ENCODE measurements around the gene ITPR2.

ITPR2 gene

DNA sequence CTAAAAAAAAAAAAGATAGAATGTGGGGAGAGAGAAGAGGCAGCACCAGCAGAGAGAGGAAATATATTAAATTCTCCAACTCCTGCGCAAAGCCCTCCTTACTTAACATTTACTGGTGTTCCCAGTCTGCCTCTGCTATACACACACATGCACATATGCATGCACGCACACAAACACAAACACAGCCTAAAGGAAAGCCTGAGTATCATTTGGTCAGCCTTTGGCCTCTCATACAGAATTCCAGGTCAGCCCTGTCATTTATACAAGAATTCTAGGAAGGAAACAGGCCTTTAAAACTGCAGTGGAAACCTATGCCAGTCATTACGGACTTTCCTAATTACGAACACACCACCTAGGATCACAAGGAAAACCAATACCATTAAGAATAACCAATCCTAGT lies 269.4 kb downstream of the ITPR2 start:
- Histone ChIP-seq H3K9me3 (ENCODE audit: control insufficient read depth, insufficient read depth, low read length) (no peaks in the 10 kb centered on the region), H3K36me3 (ENCODE audit: control insufficient read depth, insufficient read depth, low read length) (no peaks in the 10 kb centered on the region), H3K4me1 (ENCODE audit: control insufficient read depth, insufficient read depth, low read length) (no peaks in the 10 kb centered on the region)

DNA sequence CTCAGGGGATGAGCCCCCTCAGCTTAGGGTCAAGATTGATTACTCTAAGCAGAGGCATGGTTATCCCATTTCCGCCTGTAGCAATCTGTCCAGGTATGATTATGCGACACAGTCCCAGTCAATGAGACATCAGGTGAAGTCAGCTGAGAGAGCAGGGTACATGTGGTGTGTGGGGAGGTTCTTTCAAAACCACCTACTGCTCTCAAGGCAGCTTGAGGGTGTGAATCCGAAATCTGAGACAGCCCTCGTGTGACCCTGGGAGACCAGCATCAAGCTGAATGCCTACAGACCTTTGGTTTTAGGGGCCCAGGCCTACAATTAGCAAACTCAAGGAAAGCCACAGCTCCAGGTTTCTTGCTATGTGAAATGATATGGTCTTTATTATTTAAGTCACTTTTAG lies 275.7 kb downstream of the ITPR2 start:
- Histone ChIP-seq H3K27ac (ENCODE audit: low read depth, low read length) (no peak overlapping the region), H3K9me3 (ENCODE audit: control insufficient read depth, insufficient read depth, low read length) (no peaks in the 10 kb centered on the region), H3K27me3 (ENCODE audit: control insufficient read depth, insufficient read depth, low read length) (no peaks in the 10 kb centered on the region), H3K4me1 (ENCODE audit: control insufficient read depth, insufficient read depth, low read length) (no peaks in the 10 kb centered on the region), H3K9ac (ENCODE audit: low read depth, low read length) (no peak overlapping the region), H3K4me3 (ENCODE audit: low read depth, low read length) (no peak overlapping the region), H3K36me3 (ENCODE audit: control insufficient read depth, insufficient read depth, low read length) (peaks cover 4% of the 10 kb centered on the region; the same call in 1 of the 2 replicates)

More for the DNA sequence above, 269.4 kb downstream of the ITPR2 start:
- no peak overlapping the region for H3K9ac ChIP-seq (ENCODE audit: low read depth, low read length)
- no peak overlapping the region for H3K27ac ChIP-seq (ENCODE audit: low read depth, low read length)
- no peaks in the 10 kb centered on the region for H3K27me3 ChIP-seq (ENCODE audit: control insufficient read depth, insufficient read depth, low read length)
- H3K4me3 ChIP-seq (ENCODE audit: low read depth, low read length), result no peak overlapping the region

DNA sequence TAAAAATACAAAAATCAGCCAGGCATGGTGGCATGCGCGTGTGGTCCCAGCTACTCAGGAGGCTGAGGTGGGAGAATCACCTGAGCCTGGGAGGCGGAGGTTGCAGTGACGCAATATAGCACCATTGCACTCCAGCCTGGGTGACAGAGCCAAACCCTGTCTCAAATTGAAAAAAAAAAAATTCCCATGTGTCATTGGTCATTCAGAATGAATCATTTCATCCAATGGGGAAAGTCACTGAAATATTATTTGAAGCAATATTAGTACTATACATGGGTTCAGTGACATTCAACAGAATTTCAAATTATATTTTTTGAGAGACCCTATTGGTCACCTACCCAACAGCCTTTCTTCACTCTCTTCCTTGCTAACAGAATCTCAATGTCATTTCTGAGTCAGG lies 276.1 kb downstream of the ITPR2 start:
- H3K27ac ChIP-seq (ENCODE audit: low read depth, low read length), result no peak overlapping the region
- no peak overlapping the region for H3K4me3 ChIP-seq (ENCODE audit: low read depth, low read length)
- no peak overlapping the region for H3K9ac ChIP-seq (ENCODE audit: low read depth, low read length)
- peaks cover 4% of the 10 kb centered on the region; the same call in 1 of the 2 replicates for H3K36me3 ChIP-seq (ENCODE audit: control insufficient read depth, insufficient read depth, low read length)
- H3K27me3 ChIP-seq (ENCODE audit: control insufficient read depth, insufficient read depth, low read length), result no peaks in the 10 kb centered on the region
- H3K9me3 ChIP-seq (ENCODE audit: control insufficient read depth, insufficient read depth, low read length), result no peaks in the 10 kb centered on the region
- no peaks in the 10 kb centered on the region for H3K4me1 ChIP-seq (ENCODE audit: control insufficient read depth, insufficient read depth, low read length)

- no peaks in the 10 kb centered on the region for H3K9me3 ChIP-seq (ENCODE audit: control insufficient read depth, insufficient read depth, low read length)
- no peaks in the 10 kb centered on the region for H3K4me1 ChIP-seq (ENCODE audit: control insufficient read depth, insufficient read depth, low read length)
- H3K9ac ChIP-seq (ENCODE audit: low read depth, low read length), result no peak overlapping the region
- H3K4me3 ChIP-seq (ENCODE audit: low read depth, low read length), result no peak overlapping the region
- no peaks in the 10 kb centered on the region for H3K27me3 ChIP-seq (ENCODE audit: control insufficient read depth, insufficient read depth, low read length)
- H3K27ac ChIP-seq (ENCODE audit: low read depth, low read length), result no peak overlapping the region
- peaks cover 4% of the 10 kb centered on the region; the same call in 1 of the 2 replicates for H3K36me3 ChIP-seq (ENCODE audit: control insufficient read depth, insufficient read depth, low read length)
Measured at GRCh38 chr12:26555139-26555538, 277.9 kb downstream of the ITPR2 start.

- Histone ChIP-seq H3K36me3 (ENCODE audit: control insufficient read depth, insufficient read depth, low read length) (peaks cover 4% of the 10 kb centered on the region; the same call in 1 of the 2 replicates), H3K4me1 (ENCODE audit: control insufficient read depth, insufficient read depth, low read length) (no peaks in the 10 kb centered on the region), H3K27ac (ENCODE audit: low read depth, low read length) (no peak overlapping the region), H3K27me3 (ENCODE audit: control insufficient read depth, insufficient read depth, low read length) (no peaks in the 10 kb centered on the region), H3K4me3 (ENCODE audit: low read depth, low read length) (no peak overlapping the region), H3K9ac (ENCODE audit: low read depth, low read length) (no peak overlapping the region), H3K9me3 (ENCODE audit: control insufficient read depth, insufficient read depth, low read length) (no peaks in the 10 kb centered on the region)
Measured at GRCh38 chr12:26554332-26554731, 278.7 kb downstream of the ITPR2 start.

GRCh38 chr12:26551385-26551784 lies 281.6 kb downstream of the ITPR2 start:
- no peaks in the 10 kb centered on the region for H3K4me1 ChIP-seq (ENCODE audit: control insufficient read depth, insufficient read depth, low read length)
- H3K27ac ChIP-seq (ENCODE audit: low read depth, low read length), result no peak overlapping the region
- H3K4me3 ChIP-seq (ENCODE audit: low read depth, low read length), result no peak overlapping the region
- H3K27me3 ChIP-seq (ENCODE audit: control insufficient read depth, insufficient read depth, low read length), result no peaks in the 10 kb centered on the region
- peaks cover 4% of the 10 kb centered on the region; the same call in 1 of the 2 replicates for H3K36me3 ChIP-seq (ENCODE audit: control insufficient read depth, insufficient read depth, low read length)
- no peaks in the 10 kb centered on the region for H3K9me3 ChIP-seq (ENCODE audit: control insufficient read depth, insufficient read depth, low read length)
- H3K9ac ChIP-seq (ENCODE audit: low read depth, low read length), result no peak overlapping the region

DNA sequence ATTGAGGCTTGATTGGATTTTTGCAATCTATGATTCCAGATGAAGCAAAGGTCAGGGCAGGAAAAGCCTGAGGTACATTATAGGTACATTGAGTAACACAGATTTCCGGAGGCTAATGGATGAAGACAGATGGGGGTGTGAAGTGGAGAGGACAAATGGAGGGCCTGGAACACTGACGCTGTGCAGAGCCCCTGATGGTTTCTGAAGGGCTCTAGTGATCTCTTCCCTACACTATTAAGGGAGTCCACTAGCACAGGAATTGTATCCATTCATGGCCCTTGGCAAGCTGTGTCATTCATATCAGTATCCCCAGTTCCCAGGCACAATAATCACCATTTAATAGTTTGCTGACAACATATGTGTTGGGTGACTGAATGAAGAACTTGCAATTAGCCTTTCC lies 284.8 kb downstream of the ITPR2 start:
- Histone ChIP-seq H3K4me1 (ENCODE audit: control insufficient read depth, insufficient read depth, low read length) (no peaks in the 10 kb centered on the region), H3K36me3 (ENCODE audit: control insufficient read depth, insufficient read depth, low read length) (no peaks in the 10 kb centered on the region), H3K4me3 (ENCODE audit: low read depth, low read length) (no peak overlapping the region), H3K9ac (ENCODE audit: low read depth, low read length) (no peak overlapping the region), H3K27me3 (ENCODE audit: control insufficient read depth, insufficient read depth, low read length) (no peaks in the 10 kb centered on the region), H3K9me3 (ENCODE audit: control insufficient read depth, insufficient read depth, low read length) (peaks cover 5% of the 10 kb centered on the region; the same call in 1 of the 2 replicates), H3K27ac (ENCODE audit: low read depth, low read length) (no peak overlapping the region)

- Histone ChIP-seq H3K9ac (ENCODE audit: low read depth, low read length) (no peak overlapping the region), H3K27ac (ENCODE audit: low read depth, low read length) (no peak overlapping the region), H3K4me1 (ENCODE audit: control insufficient read depth, insufficient read depth, low read length) (no peaks in the 10 kb centered on the region), H3K27me3 (ENCODE audit: control insufficient read depth, insufficient read depth, low read length) (no peaks in the 10 kb centered on the region), H3K36me3 (ENCODE audit: control insufficient read depth, insufficient read depth, low read length) (no peaks in the 10 kb centered on the region), H3K4me3 (ENCODE audit: low read depth, low read length) (no peak overlapping the region), H3K9me3 (ENCODE audit: control insufficient read depth, insufficient read depth, low read length) (peaks cover 5% of the 10 kb centered on the region; the same call in 1 of the 2 replicates)
Measured at GRCh38 chr12:26546535-26547314, 286.3 kb downstream of the ITPR2 start.

DNA sequence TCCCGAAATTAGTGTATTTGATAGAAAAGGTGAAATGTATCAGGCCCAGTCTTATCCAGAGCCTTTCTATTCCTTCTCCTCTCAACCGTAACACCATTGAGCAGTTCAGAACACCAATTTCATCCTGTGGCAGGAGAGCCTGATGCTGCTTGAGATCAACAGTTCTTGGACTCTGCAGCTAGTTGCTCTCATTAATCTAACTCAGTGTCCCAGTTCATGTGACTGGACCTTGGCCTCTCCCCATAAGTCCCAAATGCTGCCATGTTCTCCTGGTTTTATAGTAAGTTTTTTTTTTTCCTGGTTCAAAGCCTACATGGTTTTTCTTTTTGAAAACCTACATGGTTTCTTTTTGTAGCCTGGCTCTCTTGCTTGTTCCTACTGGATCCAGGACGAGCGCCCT lies 293.9 kb downstream of the ITPR2 start:
- Histone ChIP-seq H3K4me1 (ENCODE audit: control insufficient read depth, insufficient read depth, low read length) (no peaks in the 10 kb centered on the region), H3K36me3 (ENCODE audit: control insufficient read depth, insufficient read depth, low read length) (no peaks in the 10 kb centered on the region), H3K9ac (ENCODE audit: low read depth, low read length) (no peak overlapping the region), H3K9me3 (ENCODE audit: control insufficient read depth, insufficient read depth, low read length) (no peaks in the 10 kb centered on the region), H3K27me3 (ENCODE audit: control insufficient read depth, insufficient read depth, low read length) (no peaks in the 10 kb centered on the region), H3K4me3 (ENCODE audit: low read depth, low read length) (no peak overlapping the region), H3K27ac (ENCODE audit: low read depth, low read length) (no peak overlapping the region)

- H3K4me1 ChIP-seq (ENCODE audit: control insufficient read depth, insufficient read depth, low read length), result no peaks in the 10 kb centered on the region
- H3K9ac ChIP-seq (ENCODE audit: low read depth, low read length), result no peak overlapping the region
- H3K4me3 ChIP-seq (ENCODE audit: low read depth, low read length), result no peak overlapping the region
- H3K27ac ChIP-seq (ENCODE audit: low read depth, low read length), result no peak overlapping the region
- H3K27me3 ChIP-seq (ENCODE audit: control insufficient read depth, insufficient read depth, low read length), result no peaks in the 10 kb centered on the region
- H3K36me3 ChIP-seq (ENCODE audit: control insufficient read depth, insufficient read depth, low read length), result no peaks in the 10 kb centered on the region
- no peaks in the 10 kb centered on the region for H3K9me3 ChIP-seq (ENCODE audit: control insufficient read depth, insufficient read depth, low read length)
Measured at GRCh38 chr12:26537651-26538050, 295.3 kb downstream of the ITPR2 start.

DNA sequence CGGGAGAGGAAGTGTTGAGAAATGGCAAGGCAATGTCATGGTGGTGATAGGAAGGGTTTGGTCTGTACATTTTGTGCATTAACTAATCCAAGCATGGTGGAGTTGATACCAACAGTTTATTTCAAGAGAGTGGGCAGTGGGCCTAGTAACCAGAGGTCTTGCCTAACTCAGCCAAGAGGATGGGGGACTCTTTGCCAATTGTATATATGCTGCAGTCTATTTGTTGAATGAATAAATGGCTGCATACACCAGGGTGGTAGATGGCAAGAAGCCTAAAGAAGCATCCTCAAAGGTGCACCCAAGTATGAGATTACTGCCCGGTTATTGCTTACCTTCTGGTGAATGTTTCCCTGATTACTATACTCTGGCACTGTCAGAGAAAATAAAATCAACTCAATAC lies 295.9 kb downstream of the ITPR2 start:
- no peaks in the 10 kb centered on the region for H3K9me3 ChIP-seq (ENCODE audit: control insufficient read depth, insufficient read depth, low read length)
- no peaks in the 10 kb centered on the region for H3K4me1 ChIP-seq (ENCODE audit: control insufficient read depth, insufficient read depth, low read length)
- no peaks in the 10 kb centered on the region for H3K36me3 ChIP-seq (ENCODE audit: control insufficient read depth, insufficient read depth, low read length)
- H3K27ac ChIP-seq (ENCODE audit: low read depth, low read length), result no peak overlapping the region
- no peaks in the 10 kb centered on the region for H3K27me3 ChIP-seq (ENCODE audit: control insufficient read depth, insufficient read depth, low read length)
- no peak overlapping the region for H3K4me3 ChIP-seq (ENCODE audit: low read depth, low read length)
- no peak overlapping the region for H3K9ac ChIP-seq (ENCODE audit: low read depth, low read length)

Measured in HUES48 (cell line).